Amniotic stem cell (primary cell): ENCODE data around the gene PPIL6.

Experiments
- DNase-seq: peaks from one replicate; lab custom pipeline; 2025; lab: John Stamatoyannopoulos, UW

PPIL6 gene

DNA sequence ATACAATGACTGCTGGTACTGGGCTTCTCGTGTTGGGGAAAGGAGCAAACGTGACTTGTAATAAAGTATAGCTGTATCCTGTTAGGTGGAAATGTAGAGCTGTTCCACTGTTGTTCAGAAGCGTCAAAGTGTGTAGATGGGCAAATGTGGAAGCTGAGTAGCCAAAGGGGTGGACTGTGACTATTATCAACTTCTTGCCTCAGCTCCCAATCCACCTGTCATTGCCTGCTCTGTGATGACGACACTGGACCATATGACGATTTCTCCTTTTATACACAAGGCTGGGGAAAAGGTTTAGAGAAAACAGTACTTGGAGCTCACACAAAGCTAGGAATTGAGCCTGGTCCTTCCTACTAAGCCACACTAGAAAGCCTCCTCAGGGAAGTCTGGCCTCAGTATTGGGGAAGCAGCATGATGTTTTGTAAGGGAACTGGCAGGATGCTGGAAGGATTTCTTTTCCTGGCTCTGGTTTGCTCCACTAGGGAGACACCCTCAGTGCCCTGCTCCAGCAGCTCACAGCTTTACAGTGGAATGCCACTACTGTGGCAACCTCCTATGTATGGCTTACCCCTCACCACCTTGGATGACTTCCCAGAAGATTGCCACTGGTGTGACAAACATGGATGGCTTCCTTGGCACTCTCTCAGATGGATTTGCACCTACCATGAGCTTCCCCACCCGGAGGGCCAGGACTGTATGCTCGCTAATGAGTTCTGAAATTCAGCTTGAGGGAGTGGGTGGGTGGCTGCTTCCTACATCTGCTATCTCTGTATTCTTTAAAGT, 78.1 kb downstream of the PPIL6 start:
- DNase-seq: no peak

DNA sequence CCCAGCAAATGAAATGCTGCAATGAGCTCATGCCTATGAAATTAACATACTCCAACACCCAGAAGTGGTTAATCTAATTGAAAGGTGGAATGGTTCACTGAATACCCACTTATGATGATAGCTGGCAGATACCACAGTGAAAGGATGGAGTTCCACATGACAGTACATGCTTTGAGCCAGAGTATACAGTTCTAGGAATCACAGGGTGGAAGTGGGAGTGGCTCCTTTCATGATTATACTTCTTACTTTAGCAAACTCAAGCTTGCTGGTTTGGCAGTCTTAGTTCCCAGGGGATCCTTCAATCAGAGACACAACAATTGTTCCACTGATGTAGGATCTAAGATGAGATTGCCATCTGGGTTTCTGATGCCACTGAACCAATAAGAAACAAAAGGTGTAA, 79.6 kb downstream of the PPIL6 start:
- DNase-seq: no peak

DNA sequence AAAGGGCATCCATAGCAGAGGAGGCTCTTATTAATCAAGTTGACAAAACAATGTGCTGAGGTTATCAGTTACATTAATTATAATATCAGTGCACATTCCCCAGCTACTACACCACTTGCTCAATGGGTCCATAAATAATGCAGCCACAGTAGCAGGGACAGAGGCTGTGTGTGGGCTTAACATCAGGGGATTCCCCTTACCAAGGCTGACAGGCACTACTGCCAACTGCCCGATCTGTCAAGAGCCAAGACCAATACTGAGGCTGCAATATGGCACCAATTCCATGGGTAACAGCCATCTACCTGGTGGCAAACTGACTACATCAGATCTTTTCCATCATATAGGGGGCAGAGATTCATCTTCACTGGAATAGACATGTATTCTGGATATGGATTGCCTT, 80.1 kb downstream of the PPIL6 start:
- no peak for DNase-seq

DNA sequence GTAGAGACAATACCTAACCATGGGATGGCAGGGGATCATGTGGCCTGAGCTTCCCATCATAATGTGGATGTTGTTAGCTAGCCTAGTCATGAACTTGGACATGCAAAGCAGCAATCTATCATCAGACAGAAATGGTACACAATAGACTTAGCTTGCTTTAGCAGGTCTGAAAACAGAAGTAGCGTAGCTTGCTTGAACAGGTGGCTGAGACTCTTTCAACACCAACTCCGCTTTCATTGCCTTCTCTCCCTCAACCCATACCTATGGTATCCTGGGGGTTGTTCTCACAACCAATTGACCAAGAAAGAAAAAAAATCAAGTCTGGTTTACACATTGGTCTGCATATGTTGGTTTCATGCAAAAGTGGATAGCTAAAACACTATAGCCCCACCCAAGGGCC, 81.2 kb downstream of the PPIL6 start:
- no peak for DNase-seq

DNA sequence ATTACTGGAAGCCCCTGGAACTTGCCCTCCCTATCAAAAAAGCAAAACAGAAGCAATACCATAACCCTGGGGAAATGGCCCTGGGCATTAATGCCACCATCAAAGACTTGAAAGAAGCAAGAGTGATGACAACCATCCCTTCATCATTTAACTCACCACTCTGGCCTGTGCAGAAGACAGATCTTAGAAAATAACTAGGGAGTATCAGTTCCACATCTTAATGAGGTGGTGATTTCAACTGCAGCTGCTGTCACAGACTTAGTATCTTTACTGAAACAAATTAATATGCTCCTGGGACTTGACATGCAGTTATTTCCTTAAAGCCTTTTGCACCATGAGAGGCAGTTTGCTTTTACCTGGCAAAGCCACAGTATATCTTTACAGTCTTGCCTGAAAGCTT, 82.2 kb downstream of the PPIL6 start:
- no peak for DNase-seq

DNA sequence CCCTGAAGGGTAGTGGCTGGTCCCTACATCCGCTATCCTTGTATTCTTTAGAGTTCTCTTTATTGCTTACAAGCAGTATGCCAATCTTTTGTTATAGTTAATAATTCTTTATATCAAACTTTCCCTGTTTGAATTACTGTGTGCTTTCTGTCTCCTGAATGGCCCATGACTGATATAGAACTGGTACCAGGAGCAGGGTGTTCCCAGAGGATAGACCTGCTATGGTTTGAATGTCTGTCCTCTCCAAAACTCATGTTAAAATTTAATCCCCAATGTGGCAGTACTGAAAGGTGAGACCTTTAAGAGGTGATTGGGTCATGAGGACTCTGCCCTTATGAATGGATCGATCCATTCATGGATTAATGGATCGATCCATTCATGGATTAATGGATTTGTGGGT, 84.2 kb downstream of the PPIL6 start:
- no peak for DNase-seq

DNA sequence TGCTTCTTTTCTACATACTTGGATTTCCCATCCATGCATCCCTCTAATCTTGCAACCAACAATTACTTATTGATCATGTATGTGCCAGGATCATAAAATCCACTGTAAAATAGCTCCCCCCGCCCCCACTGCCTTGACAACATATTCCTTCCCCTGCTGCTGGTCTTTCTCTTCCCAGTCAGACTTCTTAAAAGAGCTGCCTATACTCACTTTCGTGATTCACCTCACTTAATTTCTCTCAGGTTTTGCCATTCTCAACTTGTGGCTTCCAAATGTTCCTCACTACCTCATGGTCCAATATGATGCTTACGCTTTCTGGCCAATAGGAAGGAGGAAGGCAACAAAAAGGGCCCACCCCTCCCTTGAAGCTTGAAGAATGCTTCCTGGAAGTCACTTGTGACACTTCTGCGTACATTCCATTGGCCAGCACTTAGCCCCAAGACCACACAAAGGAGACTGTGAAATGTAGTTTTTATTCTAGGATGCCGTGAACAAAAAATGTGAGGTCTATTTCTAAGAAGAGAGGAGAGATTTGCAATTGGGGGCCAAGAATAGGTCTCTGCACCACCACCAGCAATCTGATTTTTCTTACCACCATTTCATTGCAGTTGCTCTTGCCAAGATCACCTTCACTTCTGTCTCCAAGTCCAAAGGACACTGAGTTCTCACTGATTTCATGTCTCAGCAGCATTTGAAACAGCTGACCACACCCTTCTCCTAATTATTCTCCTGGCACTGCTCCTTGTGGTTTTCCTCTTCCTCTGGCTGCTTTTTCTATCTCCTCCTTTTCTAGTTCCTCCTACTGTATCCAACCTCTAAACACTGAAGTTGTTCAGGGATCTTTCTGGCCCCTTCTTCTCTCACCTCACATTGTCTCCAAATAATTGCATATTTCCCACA, 88.9 kb downstream of the PPIL6 start:
- no peak for DNase-seq

DNA sequence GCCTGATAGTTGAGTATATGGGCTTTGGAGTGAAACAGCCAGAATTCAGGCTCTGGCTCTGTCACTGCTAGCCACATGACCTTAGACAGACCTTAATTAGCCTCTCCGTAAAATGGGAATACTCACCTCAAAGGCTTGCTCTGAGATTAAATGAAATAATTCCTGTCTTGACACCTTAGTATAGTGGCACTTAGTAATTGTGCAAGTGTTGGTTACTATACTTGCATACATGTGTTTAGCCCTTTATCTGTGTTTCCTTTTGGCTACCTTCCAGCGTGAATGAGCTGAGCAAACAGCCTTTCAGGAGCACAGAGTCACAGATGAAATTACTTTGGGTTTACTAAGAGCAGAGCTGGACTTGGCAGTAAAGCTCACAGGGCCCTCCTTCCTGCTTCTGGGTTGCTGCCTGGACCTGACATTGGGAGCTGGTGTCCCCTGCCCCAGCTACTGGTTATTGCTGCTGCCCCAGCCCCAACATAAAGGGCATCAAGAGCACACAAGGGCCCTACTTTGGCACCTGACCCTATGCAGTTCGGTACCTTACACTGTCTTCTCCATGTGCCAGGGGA, 90.9 kb downstream of the PPIL6 start:
- no peak for DNase-seq

DNA sequence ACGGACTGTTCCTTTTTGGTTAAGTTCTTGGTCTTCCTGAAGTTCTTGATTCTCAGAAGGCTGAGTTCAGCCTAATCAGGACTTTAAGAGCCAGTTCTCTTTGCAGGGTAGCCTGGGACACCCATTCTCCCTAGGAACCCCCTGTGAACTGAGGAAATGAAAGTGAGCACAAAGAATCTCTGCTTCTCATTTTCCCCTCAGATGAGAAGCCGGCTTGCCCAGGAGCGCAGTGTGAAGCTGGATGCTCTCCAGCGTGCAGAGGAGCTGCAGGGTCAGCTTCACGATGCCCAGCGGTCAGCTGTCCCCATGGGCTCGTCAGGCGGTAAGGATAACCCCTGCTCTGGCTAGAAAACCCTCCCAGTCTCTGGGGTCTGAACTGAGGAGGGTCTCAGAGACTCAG, 92.2 kb downstream of the PPIL6 start:
- no peak for DNase-seq

DNA sequence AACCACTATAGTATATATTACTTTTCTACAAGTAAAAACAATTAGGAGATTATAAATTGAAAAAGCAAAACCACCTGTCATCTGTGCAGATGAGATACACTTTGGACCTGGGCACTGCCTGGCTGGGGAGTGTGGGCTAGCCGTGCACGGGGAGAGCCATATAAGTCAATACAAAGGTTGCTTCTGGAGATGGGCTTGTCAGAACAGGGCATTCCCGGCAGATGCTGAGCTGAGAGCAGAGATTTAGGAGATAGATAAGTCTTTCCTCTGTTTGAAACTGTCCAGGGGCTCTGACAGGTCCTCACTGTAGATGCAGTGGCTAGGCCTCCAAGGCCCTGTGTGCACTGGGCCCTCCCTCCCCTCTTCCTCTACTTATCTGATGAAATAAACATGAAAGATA, 92.6 kb downstream of the PPIL6 start:
- DNase-seq: no peak

DNA sequence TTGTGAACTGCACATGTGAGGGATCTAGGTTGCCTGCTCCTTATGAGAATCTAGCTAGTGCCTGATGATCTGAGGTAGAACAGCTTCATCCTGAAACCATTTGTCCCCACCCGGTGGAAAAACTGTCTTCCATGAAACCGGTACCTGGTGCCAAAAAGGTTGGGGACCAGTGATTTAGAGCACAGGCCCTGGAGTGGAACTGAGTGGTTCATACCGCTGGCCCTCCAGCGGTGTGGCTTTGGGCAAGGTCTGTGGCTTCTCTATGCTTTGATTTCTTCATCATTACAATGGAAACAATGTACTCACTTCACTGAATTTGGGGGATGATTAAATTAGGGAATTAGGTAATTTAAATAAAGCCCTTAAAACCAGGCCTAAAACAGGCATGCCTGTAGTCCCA, 94.4 kb downstream of the PPIL6 start:
- no peak for DNase-seq

DNA sequence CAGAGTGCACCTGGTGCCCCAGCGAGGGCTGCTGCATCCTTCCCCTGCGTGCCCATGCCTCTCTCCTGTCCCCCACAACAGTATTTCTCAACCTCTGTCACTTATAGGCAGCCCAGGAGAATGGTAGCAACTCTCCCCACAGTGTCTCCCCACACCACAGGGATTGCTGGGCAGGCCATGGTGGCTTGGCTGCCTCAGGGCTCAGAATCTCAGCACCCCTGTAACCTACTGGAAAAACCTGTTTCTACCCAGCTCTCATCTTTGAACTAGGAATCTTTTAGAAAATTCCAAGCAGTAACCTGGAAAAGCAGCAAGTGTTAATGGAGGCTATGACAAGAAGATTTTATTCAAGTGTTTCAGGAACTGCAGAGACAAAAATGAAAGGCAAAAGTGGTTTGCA, 96.2 kb downstream of the PPIL6 start:
- DNase-seq: no peak

DNA sequence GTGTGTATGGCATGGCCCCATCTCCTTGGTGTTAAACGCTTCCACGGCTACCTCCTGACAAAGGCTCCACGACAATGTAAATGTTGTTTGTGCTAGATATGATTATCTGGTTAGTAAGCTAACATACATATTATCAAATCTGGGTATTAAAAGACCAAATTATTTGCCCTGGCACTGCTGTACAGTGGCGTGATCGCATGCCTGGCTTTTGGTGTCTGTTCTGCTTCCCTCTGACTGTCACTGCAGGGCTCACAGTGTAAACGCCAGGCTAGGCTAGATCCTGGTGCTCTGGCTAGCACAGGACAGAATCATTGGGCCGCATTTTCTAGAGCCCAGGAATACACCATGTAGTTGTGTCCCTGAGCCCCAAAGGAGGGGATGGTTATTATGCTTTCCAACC, 96.9 kb downstream of the PPIL6 start:
- no peak for DNase-seq

DNA sequence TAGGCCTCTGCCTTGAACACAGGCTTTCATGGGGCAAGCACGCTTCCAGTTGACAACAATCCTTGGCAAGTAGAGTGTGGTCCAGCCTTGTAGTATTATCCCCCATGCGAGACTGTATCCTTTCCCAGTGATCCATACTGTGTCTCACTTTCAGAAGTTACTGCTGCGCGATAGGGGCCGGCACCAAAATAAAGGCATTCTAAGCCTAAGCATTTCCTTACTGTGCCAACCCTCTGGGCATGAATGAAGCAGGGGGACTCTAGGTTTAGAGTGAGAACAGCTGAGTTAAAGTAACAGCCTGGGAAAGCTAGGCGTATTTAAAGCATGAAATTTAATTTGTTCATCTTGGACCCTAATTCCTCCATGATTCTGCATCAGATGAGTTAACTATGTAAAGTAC, 97.5 kb downstream of the PPIL6 start:
- DNase-seq: no peak

DNA sequence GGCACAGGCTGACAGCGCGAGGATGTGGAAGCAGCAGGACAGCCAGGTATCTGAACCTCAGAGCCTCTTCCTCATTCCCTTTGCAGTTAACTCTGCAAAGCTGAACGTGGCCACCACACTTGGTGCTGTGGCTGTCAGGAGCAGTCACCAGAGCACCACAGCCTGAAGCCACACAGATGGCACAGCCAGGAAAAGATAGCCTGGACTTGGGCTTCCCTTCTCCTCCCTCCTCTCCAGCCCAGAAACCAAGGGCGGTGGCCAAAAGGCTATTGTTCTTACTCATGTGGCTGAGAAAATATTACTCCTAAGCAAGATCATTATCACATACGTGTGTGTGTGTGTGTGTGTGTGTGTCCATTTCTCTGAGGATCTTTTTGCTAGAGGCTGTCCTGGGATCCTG, 97.9 kb downstream of the PPIL6 start:
- no peak for DNase-seq

DNA sequence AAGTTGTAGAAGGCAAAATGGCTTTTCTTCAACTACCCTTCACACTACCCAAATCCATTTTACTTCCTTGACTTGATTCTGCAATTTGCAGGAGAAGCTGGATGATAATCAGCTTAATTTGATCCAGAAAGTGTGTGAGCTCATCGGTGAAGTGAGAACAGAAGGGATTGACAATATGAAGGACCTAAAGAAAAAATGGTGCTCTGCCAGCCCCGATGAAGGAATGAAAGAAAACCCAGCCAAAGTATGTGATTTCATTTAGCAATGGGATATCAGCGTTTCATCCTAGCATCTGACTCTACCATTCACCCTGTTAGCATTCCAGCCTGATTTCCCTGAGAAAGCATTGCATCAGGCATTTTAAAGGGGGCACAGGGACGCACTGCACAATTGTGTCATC, 99.6 kb downstream of the PPIL6 start:
- no peak for DNase-seq
